GM10847 (cell line): ENCODE measurements around the gene HLA-DMB.

Experiments
- POLR2A ChIP-seq: IDR thresholded peaks from 2 replicates; pipeline ENCODE4 v1.6.1; 2011; ENCODE audit not compliant: insufficient read length; ENCODE audit errors: extremely low read depth

The HLA-DMB gene

GRCh38 chr6:32906539-32906938 is 34.3 kb downstream of the HLA-DMB start:
- no peak for TF ChIP-seq POLR2A

- TF ChIP-seq POLR2A, result no peak
Observed at GRCh38 chr6:32905078-32905477, 35.8 kb downstream of the HLA-DMB start.

- no peak for TF ChIP-seq POLR2A
Observed at GRCh38 chr6:32903952-32904351, 36.9 kb downstream of the HLA-DMB start.

GRCh38 chr6:32895006-32895345 is 45.9 kb downstream of the HLA-DMB start:
- TF ChIP-seq POLR2A, result no peak

GRCh38 chr6:32894085-32895005 is 46.5 kb downstream of the HLA-DMB start:
- TF ChIP-seq POLR2A, result peak; percentile 80

- no peak for TF ChIP-seq POLR2A
Observed at GRCh38 chr6:32890831-32891230, 50.0 kb downstream of the HLA-DMB start.

- TF ChIP-seq POLR2A, result no peak
Observed at GRCh38 chr6:32889533-32889932, 51.3 kb downstream of the HLA-DMB start.

- TF ChIP-seq POLR2A, result no peak
Observed at GRCh38 chr6:32888576-32888975, 52.3 kb downstream of the HLA-DMB start.

- no peak for TF ChIP-seq POLR2A
Observed at GRCh38 chr6:32887616-32888015, 53.2 kb downstream of the HLA-DMB start.

GRCh38 chr6:32886681-32887383 is 54.0 kb downstream of the HLA-DMB start:
- TF ChIP-seq POLR2A, result no peak

- TF ChIP-seq POLR2A, result no peak
Observed at GRCh38 chr6:32885698-32886286, 55.0 kb downstream of the HLA-DMB start.
